Measurements from ENCODE around the gene IL21R.

IL21R gene

DNA sequence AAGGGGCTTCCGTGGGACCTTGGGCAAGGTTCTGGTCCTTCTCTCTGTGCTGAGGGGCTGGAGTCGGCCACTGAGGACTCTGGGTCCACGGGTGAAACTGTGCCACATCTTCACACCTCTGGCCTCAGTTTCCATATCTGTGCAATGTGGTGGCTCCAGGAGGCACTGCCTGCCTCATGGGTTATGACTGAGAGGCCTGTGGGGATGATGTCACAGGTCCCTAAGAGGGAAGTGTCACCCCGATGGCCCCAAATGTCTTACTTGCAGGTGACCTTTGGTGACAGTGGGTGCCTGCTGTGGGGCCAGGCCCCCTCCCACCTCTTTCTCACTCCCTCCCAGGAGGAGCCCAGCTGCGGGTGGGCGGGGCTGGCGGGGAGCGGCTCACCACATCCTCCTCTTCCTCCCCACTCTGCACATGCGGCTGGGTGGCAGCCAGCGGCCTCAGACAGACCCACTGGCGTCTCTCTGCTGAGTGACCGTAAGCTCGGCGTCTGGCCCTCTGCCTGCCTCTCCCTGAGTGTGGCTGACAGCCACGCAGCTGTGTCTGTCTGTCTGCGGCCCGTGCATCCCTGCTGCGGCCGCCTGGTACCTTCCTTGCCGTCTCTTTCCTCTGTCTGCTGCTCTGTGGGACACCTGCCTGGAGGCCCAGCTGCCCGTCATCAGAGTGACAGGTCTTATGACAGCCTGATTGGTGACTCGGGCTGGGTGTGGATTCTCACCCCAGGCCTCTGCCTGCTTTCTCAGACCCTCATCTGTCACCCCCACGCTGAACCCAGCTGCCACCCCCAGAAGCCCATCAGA lies at the start of gene IL21R:
Gene IL21R (plus strand): TSS at position 407 of the 801 bp plus-strand sequence. CDS start 27,898 bp downstream, outside the sequence.
- no peak for DNase-seq (ENCODE audit: low read depth)

DNA sequence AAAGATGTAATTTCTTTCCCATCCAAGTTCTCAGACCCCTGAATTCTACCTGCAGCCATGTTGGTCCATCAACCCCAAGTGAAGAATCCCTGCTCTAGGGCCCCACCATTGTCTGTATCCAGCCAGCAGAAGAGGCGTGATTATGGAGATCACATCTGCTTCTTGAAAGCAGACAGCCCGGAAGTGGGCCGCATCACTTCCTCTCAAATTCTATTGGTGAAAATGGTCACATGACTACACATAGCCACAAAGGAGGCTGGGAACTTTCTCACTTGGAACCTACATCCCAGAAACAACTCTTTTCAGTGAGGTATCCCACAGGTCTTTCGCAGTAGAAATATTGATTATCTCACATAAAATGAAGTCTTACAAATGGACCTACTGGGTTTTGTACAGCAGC lies 48.1 kb upstream of the IL21R start:
- DNase-seq (ENCODE audit: low read depth) = no peak

- DNase-seq (ENCODE audit: low read depth) = no peak
Observed at GRCh38 chr16:27355610-27356009, 46.4 kb upstream of the IL21R start.

GRCh38 chr16:27356794-27357193 lies 45.2 kb upstream of the IL21R start:
- no peak for DNase-seq (ENCODE audit: low read depth)

- DNase-seq (ENCODE audit: low read depth) = no peak
Observed at GRCh38 chr16:27359051-27359450, 42.9 kb upstream of the IL21R start.

DNA sequence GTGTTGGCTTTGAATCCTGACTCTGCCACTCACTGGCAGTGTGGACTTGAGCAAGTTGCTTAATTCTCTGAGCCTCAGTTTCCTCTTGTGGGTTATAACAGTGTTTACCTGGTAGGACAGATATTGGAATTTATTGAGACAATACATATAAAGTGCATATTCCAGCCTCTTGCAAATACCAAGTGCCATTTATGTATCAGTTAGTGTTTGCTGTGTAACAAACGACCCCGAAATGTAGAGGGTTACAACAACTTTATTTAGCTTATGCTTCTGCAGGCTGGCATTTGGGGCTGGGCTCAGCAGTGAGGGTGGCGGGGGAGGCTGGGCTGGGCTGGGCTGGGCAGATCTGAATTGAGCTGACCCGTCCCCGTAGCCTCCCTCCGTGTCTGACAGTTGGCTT lies 42.4 kb upstream of the IL21R start:
- no peak for DNase-seq (ENCODE audit: low read depth)

DNA sequence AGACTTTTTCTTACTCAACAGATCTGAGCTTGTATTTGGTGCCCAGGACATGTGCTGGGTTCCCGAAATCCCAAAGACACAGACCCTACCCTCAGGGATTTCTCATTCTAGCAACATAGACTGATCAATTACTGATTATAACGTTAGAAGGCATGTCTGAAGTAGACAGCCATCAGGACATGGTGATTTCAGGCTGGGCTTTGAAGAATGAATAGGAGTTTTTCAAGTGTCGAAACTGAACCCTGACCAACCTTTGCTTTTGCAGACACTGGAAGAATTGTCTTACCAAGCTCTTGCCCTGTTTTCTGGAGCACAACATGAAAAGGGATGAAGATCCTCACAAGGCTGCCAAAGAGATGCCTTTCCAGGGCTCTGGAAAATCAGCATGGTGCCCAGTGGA lies 40.0 kb upstream of the IL21R start:
- DNase-seq (ENCODE audit: low read depth) = no peak

- DNase-seq (ENCODE audit: low read depth) = no peak
Observed at GRCh38 chr16:27362570-27363245, 39.3 kb upstream of the IL21R start.

GRCh38 chr16:27363246-27363632 lies 38.7 kb upstream of the IL21R start:
- no peak for DNase-seq (ENCODE audit: low read depth)

- DNase-seq (ENCODE audit: low read depth) = no peak
Observed at GRCh38 chr16:27363797-27364196, 38.2 kb upstream of the IL21R start.

DNA sequence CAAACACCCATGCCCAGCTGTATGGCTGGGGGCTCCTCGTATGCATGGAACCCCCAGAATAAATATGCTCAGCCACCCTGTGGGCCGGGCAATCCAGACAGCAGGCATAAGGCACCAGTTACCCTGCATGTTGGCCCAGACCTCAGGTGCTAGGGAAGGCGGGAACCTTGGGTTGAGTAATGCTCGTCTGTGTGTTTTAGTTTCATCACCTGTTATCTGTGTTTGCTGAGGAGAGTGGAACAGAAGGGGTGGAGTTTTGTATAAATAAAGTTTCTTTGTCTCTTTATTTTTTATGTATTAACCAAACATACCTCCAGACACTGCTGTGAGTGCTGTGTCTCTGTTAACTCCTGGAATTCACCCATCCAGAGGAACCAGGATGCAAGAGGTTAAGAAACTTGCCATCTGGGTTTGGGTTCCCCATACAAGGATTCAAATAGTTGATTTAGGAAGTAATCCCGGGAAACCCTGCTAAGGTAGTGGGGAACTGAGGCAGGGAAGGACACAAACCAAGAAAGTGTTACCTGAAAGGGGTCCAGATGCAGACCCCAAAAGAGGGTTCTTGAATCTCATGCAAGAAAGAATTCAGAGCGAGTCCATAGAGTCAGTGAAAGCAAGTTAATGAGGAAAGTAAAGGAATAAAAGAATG lies 37.4 kb upstream of the IL21R start:
- no peak for DNase-seq (ENCODE audit: low read depth)

DNA sequence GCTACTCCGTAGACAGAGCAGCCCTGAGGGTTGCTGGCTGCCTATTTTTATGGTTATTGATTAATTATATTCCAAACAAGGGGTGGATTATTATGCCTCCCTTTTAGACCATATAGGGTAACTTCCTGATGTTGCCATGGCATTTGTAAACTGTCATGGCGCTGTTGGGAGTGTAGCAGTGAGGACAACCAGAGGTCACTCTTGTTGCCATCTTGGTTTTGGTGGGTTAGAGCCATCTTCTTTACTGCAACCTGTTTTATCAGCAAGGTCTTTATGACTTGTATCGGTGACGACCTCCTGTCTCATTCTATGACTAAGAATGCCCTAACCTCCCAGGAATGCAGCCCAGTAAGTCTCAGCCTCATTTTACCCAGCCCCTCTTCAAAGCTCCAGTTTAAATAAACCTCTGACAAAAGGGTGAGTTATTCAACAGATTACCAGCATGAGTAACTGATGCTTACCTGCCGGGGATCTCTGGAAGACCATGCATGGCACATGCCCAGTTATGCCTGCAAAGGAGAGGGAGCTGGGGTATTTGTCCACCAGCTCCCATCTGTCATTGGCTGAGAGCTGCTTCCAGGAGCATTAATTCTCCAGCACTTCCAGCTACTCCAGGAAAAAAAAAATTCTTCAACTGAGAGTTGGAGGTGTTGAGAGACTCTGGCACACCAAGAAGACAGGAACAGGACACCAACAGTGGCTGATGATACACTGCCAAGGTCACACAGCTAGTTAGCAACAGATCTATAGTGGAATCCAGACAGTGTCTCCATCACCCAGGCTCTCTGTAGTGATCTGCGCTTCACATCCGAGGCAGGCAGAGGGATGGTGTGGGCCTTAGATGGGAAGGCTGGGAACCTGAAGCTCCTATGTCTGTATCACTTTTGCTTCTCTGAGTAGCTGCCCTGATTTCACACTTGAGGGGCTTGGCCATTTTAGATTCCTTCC lies 36.6 kb upstream of the IL21R start:
- DNase-seq (ENCODE audit: low read depth) = no peak

DNA sequence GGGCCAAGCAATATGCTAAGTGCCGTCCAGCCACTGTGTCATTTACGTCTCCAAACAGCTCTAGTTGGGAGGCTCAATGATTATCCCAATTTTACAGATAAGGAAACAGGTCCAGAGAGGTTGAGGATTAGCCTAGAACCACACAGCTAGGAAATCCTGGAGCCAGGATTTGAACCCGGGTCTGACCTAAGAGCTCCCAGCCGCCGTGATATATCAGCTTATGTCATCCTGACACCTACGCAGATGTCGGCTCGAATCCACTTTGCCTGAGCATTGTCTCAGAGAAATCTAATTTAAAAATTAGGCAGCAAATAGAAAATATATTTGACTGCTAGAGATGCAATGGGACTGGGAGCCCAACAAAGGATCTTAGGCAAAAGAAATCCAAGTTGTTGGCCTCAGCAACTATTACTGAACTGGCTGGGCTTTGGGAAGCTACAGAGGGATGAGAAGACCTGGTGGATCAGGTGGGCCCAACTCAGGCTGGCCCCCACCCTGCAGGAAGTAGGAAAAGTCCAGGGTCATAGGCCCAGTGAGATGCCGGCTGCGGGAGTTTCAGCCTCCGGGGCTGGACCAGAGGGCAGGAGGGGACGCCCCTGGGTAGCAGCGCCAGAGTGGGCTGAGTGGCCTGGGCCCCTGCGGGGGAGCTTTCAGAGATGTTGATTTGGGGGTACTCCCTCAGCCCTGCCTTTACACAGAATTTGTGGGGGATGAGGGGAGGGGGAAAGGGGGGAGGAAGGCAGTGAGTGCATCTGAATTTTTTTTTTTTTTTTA lies 35.1 kb upstream of the IL21R start:
- DNase-seq (ENCODE audit: low read depth) = no peak

GRCh38 chr16:27367461-27368357 lies 34.3 kb upstream of the IL21R start:
- DNase-seq (ENCODE audit: low read depth) = no peak

GRCh38 chr16:27368358-27368722 lies 33.6 kb upstream of the IL21R start:
- DNase-seq (ENCODE audit: low read depth) = no peak

DNA sequence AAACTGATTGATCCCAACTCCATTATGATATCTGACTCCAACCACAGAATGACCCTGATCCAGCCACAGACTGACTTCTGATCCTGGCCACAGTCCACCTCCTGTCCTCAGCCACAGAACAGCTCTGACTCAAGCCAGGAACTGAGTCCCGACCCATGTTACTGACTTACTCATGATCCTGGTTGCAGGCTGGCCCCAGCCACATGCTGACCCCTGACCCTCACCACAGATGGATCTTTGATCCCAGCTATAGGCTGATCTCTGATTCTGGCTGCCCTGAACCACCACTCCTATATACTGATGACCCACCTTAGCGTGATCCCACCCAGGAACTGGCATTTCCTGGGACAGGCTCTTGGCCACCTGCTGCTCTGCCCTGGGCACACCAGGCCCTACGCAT lies 32.2 kb upstream of the IL21R start:
- no peak for DNase-seq (ENCODE audit: low read depth)

DNA sequence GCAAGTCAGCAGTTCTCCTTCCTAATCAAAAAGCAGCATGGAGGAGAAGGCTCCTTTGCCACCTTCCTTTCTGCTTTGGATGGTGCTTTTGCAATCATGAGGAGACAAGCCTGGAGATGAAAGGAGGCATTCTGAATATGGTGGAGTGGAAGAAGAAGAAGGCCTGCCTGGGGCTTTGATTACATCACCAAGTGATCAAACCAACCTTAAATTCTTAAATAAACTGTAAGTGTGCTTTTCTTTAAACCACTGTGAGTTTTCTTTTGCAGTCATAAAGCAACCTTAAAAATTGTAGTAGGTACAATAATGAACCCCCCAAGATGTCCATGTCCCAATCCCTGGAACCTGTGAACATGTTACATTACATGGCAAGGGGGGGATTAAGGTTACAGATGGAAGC lies 31.7 kb upstream of the IL21R start:
- no peak for DNase-seq (ENCODE audit: low read depth)

- DNase-seq (ENCODE audit: low read depth) = no peak
Observed at GRCh38 chr16:27373312-27373711, 28.7 kb upstream of the IL21R start.

DNA sequence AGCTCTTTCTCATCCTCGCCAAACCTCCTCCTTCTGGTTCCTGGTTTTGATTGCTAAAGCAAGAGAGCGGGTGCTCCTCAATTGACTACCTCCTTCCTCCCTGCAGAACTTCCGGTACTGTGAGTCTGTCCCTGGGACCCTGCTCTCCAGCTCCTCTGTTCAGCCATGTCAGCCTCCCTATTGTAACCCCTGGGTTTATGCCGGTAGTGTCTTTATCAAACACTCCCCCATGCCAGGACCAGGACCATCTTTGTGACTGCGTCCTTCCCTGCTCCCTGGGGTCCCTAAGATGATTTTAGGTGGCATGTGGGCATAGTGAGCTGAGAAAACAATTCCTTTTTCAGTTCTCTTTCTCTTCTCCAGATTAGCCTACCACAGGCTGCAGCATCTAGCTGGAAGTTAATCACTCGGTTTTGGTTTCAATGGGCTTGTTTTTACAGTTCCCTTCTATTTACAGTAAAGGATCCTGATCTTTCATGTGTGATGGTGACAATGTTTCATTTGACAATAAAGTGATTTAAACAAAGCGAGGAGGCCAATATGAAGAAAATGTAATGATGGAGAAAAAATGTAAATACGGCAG lies 27.7 kb upstream of the IL21R start:
- no peak for DNase-seq (ENCODE audit: low read depth)

Measured in GM04503 (cell line).